Right ventricle myocardium inferior (tissue), 1 donor: Measurements from ENCODE around the gene OCRL. TPM values are rescaled to one million over a fixed set of nuclear protein-coding genes. Genes with fewer than 3 reads are reported as not detected.

Experiments used
- ATAC-seq: fragments of 200-7000 bp; cut with Tn5 transposase; one replicate; pipeline ENCODE4 v1.9.1; 2020; ENCODE audit warnings: mild to moderate bottlenecking, moderate library complexity
- DNase-seq: peaks from one replicate; pipeline ENCODE4 v3.0.0; 2021; ENCODE audit errors: missing footprints
- intact Hi-C: fragments of 100-400 bp; cut with DNase I; formaldehyde crosslinking; loops from one replicate; pipeline ENCODE4 v1.11.0; 2022
- long read RNA-seq: library from polyadenylated mRNA; unstranded; transcript quantifications from one replicate; pipeline ENCODE4 v2.0.0, GENCODE V29; 2021
- total RNA-seq: library from RNA; stranded (reverse); fragmentation: NEBNext Ultra II Directional; extraction: Animal tissue kit (Norgen Biotek cat#: 25700); gene quantifications from one replicate; pipeline ENCODE4 v1.2.1, GENCODE V29; 2021
- donor health status: DM: no; HTN: yes; CAD: no; lungs with severe emphysema.

The OCRL gene
- 9.3 TPM for total RNA-seq
- long read RNA-seq, full-length matches to known transcripts, result 1 of 1 reads
- long read RNA-seq, partial matches to known transcripts, result 0 of 1 reads
- long read RNA-seq, other reads (novel, unspliced or antisense), result 0 of 1 reads

GRCh38 chrX:129540068-129540653 lies at the start of gene OCRL:
TSS of gene OCRL (plus strand) at chrX:129540259. CDS start at chrX:129540440, 181 bp downstream.
- ATAC-seq (peak; percentile 95), DNase-seq (peak; percentile 85)
- intact Hi-C loops, result no loop called here

DNA sequence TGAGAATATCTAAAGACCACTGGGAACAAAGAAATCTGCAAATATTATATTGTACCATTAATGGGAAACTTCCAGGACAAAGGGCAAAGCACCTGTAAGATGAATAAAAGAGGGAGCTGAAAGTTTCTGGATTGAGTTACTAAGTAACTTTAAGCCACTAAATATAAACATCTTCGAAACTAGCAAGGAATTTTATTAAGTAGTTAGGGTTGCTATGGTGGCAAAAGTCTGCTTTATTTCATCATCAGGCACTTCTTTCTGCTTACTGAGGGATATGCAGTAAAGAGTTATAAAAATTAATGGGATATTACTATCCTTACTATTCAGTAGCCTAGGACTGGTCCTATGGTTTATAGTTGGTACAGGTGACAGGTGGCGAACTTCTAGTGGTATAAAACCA lies 49.7 kb upstream of the OCRL start:
- intact Hi-C loops, result no loop called here
- no peak for ATAC-seq
- no peak for DNase-seq

DNA sequence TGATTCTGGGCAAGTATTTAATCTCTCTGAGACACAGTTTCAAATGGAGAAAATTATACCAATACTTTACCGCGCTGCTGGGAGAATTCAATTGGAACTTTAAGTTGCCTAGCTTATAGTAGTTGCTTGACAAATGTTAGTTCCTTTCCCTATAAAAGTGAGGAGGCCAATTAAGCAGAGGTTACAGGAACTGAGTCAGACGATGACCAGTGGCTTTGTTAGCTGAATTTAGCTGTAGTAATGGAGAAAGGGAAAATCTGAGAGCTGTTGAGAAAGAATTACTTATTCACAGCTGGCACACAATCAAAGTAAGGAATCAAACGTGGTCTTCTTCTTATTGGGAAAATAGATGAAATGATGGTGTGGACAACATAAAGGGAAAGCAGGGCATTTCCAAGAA lies 46.4 kb upstream of the OCRL start:
- ATAC-seq (no peak), DNase-seq (no peak)
- intact Hi-C loops, result no loop called here

DNA sequence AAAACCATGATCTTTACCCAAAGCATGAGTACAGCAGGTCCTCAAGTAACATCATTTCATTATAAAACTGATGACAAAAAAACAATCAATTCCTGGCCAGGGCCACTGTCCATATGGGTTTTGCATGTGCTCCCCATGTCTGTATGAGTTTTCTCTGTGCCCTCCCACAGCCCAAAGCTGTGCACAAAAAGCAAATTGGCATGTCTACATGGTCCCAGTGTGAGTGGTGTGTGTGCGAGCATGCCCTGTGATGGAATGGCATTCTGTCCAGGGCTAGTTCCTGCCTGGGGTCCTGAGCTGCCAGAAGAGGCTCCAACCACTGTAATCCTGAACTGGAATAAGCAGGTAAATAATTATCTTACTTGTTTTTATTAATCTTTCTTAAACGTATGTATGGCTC lies 45.2 kb upstream of the OCRL start:
- DNase-seq (no peak), ATAC-seq (no peak)
- intact Hi-C loops, result no loop called here

DNA sequence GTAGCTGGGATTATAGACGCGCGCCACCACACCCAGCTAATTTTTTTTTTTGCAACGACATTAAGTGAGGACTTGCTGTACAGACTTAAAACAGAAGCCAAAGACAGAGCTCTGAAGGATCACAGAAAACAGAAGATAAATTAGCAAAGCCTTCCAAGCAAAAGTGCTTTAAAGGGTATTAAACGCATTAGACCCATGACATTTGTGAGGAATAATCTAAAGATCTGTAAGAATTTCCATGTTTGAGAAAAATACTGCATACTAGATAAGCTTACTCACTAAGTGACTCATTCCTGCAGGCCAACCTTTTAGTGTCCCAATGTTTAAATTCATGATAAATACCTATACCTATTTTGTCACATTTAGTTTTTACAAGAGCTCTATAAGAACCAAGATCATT lies 44.2 kb upstream of the OCRL start:
- ATAC-seq, result no peak
- intact Hi-C loops, result no loop called here
- no peak for DNase-seq

DNA sequence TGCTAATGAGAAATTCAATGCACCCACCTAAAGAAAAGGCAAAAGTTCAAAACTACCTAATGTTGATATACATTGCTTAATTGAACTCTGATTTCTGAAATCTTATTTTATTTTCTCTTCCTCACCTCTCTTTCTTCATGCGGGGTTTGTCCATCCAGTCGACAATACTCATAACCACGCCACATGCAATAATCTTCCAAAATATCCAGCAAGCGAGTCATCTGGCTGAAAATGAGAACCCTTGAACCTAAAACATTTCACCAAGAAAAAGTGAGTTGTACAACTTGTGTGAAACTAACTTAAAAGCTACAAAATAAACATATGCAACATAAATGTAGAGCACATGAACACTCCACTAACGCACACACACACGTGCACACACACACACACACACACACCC lies 43.4 kb upstream of the OCRL start:
- no peak for ATAC-seq
- intact Hi-C loops, result no loop called here
- no peak for DNase-seq

DNA sequence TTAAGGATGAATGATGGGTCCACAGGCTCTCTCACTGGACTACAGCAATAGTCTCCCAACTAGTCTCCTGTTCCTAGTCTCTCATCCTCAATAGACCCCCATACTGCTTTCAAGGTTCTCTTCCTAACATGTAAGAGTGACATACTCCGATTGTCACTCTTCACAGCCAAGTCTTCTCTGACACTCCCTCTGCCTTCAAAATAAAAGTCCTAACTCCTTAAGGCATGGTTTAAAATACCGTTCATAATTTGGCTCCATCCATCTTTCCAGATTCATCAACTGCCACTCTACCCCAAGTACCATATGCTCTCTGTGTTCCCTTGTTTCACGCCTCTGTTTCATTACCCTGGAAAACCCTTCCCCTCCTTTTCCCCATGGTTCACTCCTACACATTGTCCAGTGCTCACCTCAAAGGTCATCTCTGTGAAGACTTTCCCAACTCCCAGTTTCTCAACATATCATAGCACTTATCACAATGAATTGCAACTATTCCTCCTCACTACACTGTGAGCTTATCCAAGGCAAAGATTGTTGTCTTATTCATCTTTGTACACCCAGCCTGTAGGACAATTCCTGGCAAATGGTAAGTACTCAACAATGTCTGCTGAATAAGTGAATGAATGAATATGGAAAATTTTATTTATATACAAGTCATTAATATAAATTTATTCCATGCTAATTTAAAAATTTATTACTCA lies 42.8 kb upstream of the OCRL start:
- DNase-seq, result no peak
- no peak for ATAC-seq
- intact Hi-C loops, result no loop called here

DNA sequence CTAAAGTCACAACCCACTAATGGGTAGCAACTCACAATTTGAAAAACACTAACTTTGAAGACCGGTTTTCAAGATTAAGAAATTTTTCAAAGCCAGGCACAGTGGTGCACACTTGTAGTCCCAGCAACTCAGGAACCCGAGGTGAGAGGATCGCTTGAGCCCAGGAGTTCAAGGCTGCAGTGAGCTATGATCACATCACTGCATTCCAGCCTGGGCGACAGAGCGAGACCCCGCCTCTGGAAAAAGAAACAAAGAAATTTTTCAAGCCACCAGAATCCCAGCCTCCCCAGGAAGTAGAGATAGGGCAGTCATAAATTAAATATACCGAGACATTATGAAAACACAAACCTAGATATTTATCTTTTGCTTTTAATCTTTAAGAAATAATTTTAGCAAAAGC lies 29.7 kb upstream of the OCRL start:
- no peak for DNase-seq
- no peak for ATAC-seq
- intact Hi-C loops, result no loop called here

- DNase-seq (no peak), ATAC-seq (no peak)
- intact Hi-C loops, result no loop called here
Measured at GRCh38 chrX:129511689-129512088, 28.4 kb upstream of the OCRL start.

- intact Hi-C loops, result no loop called here
- DNase-seq (no peak), ATAC-seq (no peak)
Measured at GRCh38 chrX:129512409-129512808, 27.6 kb upstream of the OCRL start.

DNA sequence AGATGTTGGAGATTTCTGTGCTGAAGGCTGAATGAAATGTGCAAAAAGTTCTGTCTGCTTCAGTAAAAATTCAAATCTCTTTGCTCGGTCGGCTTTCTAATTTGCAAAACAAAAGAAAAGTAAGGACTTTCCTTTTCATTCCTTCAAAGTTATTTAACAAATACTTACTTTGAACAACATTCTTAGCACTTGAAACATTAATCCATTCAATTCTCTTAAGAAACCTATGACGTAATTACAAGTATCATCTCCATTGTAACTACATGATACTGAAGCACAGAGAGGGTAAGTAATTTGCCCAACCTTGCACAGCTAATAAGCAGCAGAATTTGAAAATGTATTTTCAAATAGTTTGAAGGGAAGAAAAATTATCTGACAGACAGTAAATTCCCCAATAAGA lies 23.7 kb upstream of the OCRL start:
- DNase-seq, result no peak
- intact Hi-C loops, result no loop called here
- ATAC-seq, result no peak

DNA sequence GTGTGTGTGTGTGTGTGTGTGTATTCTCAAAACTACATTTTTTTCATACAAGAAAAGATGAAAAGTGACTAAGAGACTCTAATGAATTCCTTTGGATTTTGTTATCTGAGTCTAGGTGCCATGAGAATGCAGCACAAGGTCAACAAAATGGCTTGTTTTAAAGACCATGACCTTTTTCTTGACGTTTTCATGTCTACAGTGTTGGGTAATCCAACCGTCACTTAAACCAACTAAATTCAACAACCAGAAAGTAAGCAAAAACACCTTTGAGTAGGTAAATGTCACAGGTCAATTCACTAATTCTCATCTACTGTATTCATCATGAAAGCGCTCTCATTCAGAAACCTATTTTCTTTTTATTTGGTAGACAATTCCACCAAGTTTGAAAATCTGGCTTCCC lies 19.9 kb upstream of the OCRL start:
- intact Hi-C loops, result no loop called here
- ATAC-seq (no peak), DNase-seq (no peak)

DNA sequence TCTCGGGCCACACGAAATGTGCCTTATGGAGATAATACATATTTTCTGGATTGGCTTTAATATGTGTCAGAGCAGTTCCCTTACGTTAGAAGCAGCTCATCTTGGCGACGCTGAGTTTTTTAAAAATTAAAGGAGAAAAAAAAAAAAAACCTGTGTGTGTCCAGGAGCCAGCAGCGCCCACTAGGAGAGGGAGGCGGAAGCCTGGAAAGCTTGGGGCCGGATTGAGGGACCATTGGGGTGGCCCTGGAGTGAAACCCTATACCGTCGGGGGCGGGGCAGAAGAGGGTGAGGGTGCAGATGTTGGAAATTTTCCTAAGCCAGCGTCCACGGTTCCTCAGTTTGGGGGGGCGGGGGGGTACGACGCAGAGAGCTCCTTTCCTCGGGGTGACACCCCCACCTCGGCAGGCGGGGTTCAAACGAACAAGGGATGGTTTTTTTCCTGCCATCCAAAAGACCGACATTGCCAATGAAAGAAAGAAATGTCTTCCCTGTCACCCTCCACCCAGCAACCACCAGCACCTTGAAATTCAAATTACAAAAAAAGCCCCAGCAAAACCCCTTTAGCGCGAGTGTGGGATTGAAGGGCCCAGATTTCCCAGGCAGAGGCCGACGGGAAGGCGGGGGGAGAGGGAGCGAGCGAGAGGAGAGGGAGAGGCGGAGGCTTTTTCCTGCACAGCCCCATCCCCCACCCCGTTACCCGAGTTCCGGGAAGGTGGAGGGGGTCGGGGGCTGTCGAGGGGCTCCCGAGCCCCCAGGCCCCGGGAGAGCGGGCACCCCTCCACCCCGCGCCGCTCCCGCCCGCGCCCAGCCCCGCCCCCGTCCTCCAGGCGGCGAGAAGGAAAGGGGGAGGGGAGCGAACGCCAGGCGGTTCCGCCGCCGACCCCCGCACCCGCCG lies 17.6 kb upstream of the OCRL start:
- intact Hi-C loops, result no loop called here
- peak; percentile 85 for ATAC-seq
- peak; percentile 62 for DNase-seq

DNA sequence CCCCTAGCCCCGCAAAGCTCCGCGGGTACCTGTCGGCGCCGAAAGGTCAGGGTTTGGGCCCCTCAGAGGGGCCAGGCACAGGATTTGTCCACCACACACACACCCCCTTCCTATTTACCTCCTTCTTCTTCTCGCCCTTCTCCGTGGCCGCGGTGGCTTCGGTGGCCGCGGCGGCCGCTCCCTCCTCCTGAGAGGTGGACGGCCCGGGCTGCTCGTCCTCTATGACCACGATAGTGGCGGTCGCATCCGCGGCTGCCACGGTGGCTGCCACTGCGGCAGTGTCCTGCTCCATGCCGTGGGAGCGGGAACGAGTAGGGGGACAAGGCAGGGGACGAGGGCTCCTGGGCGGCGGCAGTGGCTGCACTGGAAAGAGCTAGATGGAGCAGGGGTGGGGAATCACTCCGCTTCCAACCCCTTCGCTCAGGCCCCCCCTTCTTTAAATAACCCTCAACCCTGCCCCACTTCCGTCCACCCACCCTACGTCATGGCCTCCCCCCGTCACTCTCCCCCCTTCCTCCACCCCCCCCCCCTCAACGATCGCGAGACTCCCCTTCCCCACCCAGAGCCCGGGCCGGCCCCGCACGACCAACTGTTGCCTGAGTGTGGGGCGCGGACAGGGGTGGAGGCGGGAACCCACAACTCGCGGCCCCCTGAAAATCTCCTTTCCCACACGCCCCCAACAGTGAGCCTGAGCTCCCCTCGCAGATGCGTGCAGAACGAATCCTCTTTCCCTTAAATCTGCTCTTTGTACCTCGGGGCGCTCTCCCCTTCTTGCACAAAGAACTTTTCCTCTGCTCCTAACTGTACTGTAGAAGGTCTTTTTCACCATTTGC lies 16.8 kb upstream of the OCRL start, which contains the start of gene SMARCA1:
SMARCA1 (minus strand) TSS at position 412 of the 833 bp plus-strand sequence; CDS start at position 292, 120 bp downstream.
- intact Hi-C loops, result no loop called here
- peak; percentile 84 for ATAC-seq
- peak; percentile 65 for DNase-seq

DNA sequence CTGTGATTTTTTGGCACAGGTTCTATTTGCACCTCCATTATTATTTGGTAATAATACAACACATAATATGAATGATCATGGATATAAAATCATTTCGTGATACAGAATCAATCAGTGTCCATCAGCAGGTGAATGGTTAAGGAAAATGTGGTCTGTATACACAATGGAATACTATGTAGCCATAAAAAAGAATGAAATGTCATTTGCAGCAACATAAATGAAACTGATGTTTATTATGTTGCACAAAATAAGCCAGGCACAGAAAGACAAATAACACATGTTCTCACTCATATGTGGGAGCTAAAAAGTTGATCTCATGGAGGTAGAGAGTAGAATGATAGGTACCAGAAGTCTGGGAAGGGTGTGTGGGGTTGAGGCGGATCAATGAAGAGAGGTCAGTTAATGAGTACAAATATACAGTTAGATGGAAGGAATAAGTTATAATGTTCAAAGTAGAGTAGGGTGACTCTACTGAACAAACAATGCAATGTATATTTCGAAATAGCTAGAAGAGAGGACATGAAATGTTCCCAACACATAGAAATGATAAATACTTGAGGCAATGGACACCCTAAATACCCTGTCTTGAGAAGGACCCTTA lies 15.7 kb upstream of the OCRL start:
- ATAC-seq (no peak), DNase-seq (no peak)
- intact Hi-C loops, result no loop called here

- no peak for DNase-seq
- ATAC-seq, result no peak
- intact Hi-C loops, result no loop called here
Measured at GRCh38 chrX:129525162-129525561, 14.9 kb upstream of the OCRL start.

DNA sequence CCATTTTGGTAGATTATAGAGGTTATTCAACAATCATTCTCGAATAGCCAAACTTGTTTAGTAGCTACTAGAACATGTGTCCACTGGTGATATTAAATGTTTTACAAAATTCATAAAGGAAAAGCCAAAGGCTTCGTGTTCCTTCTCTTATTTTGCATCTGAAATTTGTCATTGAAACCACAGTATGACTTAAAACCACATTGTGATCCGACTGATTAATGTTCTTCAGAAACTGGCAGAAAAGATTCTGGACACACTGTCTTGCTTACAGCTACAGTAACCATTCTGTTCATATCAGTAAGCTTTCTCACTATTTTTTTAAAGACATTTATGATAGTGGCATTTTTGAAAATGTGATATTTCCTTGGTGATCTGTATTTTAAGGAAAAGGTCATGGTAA lies 14.2 kb upstream of the OCRL start:
- intact Hi-C loops, result no loop called here
- DNase-seq, result no peak
- ATAC-seq, result no peak

- intact Hi-C loops, result no loop called here
- DNase-seq (no peak), ATAC-seq (no peak)
Measured at GRCh38 chrX:129529685-129530281, 10.3 kb upstream of the OCRL start.
